Cardiac fibroblast (primary cell): ENCODE measurements around the gene SAMD7.

Source experiments
- DNase-seq, 2 donors: peaks; one replicate each; pipeline versions ENCODE4 v3.0.0 to v3.0.0-alpha.2; 2010; ENCODE audit warnings: low read depth in 2 of 2
- H3K4me3 ChIP-seq, 2 donors: replicated peaks in 1 of 2; 1 replicate in 1 of 2; 2 replicates in 1 of 2; pipeline ENCODE4 v1.5.1; 2011; ENCODE audit warnings: low read depth in 2 of 2, low read length in 2 of 2, mild to moderate bottlenecking in 2 of 2, moderate library complexity in 1 of 2
- TF ChIP-seq, protein P1 (sequence below): IDR thresholded peaks from one replicate; pipeline ENCODE4 v1.5.1; 2011; ENCODE audit warnings: low read depth, mild to moderate bottlenecking, low read length, inconsistent platforms

SAMD7 gene

GRCh38 chr3:169969174-169970095, 58.1 kb downstream of the SAMD7 start:
- TF ChIP-seq, protein P1, sequence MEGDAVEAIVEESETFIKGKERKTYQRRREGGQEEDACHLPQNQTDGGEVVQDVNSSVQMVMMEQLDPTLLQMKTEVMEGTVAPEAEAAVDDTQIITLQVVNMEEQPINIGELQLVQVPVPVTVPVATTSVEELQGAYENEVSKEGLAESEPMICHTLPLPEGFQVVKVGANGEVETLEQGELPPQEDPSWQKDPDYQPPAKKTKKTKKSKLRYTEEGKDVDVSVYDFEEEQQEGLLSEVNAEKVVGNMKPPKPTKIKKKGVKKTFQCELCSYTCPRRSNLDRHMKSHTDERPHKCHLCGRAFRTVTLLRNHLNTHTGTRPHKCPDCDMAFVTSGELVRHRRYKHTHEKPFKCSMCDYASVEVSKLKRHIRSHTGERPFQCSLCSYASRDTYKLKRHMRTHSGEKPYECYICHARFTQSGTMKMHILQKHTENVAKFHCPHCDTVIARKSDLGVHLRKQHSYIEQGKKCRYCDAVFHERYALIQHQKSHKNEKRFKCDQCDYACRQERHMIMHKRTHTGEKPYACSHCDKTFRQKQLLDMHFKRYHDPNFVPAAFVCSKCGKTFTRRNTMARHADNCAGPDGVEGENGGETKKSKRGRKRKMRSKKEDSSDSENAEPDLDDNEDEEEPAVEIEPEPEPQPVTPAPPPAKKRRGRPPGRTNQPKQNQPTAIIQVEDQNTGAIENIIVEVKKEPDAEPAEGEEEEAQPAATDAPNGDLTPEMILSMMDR = no peak
- DNase-seq = no peak
- H3K4me3 ChIP-seq = no peak overlapping the region

DNA sequence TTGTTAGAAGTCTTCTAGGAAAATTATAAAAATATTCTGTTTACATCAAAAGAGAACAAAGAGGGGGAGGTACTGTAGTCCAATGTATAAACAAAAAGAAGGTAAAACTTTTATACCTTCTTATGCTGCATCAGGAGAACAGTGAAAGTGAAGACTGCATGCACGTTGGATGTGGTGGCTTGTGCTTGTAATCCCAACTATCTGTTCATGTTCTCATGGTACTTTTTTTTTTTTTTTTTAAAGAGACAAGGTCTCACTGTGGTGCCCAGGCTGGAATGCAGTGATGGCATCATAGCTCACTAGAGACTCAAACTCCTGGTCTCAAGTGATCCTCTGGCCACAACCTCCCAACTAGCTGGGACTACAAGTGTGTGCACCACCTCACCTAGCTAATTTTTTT, 59.5 kb downstream of the SAMD7 start:
- TF ChIP-seq, protein P1 = no peak
- DNase-seq = no peak
- H3K4me3 ChIP-seq = no peak overlapping the region

GRCh38 chr3:169971522-169971921, 60.1 kb downstream of the SAMD7 start:
- no peak overlapping the region for H3K4me3 ChIP-seq
- TF ChIP-seq, protein P1 = no peak
- DNase-seq = no peak

GRCh38 chr3:169980055-169980454, 68.7 kb downstream of the SAMD7 start:
- TF ChIP-seq, protein P1 = no peak
- DNase-seq = peak; percentile 63 to 89
- H3K4me3 ChIP-seq = no peak overlapping the region

GRCh38 chr3:169984292-169984691, 72.9 kb downstream of the SAMD7 start:
- TF ChIP-seq, protein P1 = no peak
- DNase-seq = no peak
- no peak overlapping the region for H3K4me3 ChIP-seq
